Neural crest cell (in vitro differentiated cells): ENCODE measurements around the gene AMER1. TPM values are rescaled to one million over a fixed set of nuclear protein-coding genes. Genes with fewer than 3 reads are reported as not detected.

Experiments used
- DNase-seq: peaks from one replicate; pipeline ENCODE4 v3.0.0; 2021; ENCODE audit warnings: low read depth, mixed read lengths, low spot score
- H3K27ac Mint-ChIP-seq: one replicate; pipeline ENCODE4 v1.8.0; 2021; ENCODE audit warnings: mild to moderate bottlenecking, mixed read lengths; ENCODE audit not compliant: unreplicated experiment
- H3K27me3 Mint-ChIP-seq: 2 replicates; pipeline ENCODE4 v1.8.0; 2021; ENCODE audit warnings: low read depth, mild to moderate bottlenecking, mixed read lengths
- H3K36me3 Mint-ChIP-seq: 2 replicates; pipeline ENCODE4 v1.8.0; 2021; ENCODE audit warnings: low read depth, mild to moderate bottlenecking, mixed read lengths
- H3K4me1 Mint-ChIP-seq: 2 replicates; pipeline ENCODE4 v1.8.0; 2021; ENCODE audit warnings: mixed read lengths
- H3K4me3 Mint-ChIP-seq: one replicate; pipeline ENCODE4 v1.8.0; 2021; ENCODE audit warnings: mild to moderate bottlenecking, mixed read lengths
- H3K9me3 Mint-ChIP-seq: 2 replicates; pipeline ENCODE4 v1.8.0; 2021; ENCODE audit warnings: mixed read lengths
- CTCF ChIP-seq: fragments of 200-600 bp; sonication (generic); conservative IDR thresholded peaks from 2 replicates; pipeline ENCODE4 v1.5.0; 2021; ENCODE audit warnings: antibody characterized with exemption, mild to moderate bottlenecking
- total RNA-seq: library from RNA; stranded (reverse); gene quantifications from 2 replicates; pipeline ENCODE4 v1.2.1, GENCODE V29; 2021

The AMER1 gene
- total RNA-seq, 1 donor from 2014 or later, result 12.8 TPM

GRCh38 chrX:64205735-64206501 lies 410 bp upstream of the AMER1 start:
- H3K4me1 Mint-ChIP-seq, result peaks cover 14% of the 10 kb centered on the region
- H3K27ac Mint-ChIP-seq, result peak overlapping the region; percentile 81
- H3K27me3 Mint-ChIP-seq, result no peaks in the 10 kb centered on the region
- peak; percentile 83 for DNase-seq
- no peaks in the 10 kb centered on the region for H3K9me3 Mint-ChIP-seq
- H3K4me3 Mint-ChIP-seq, result peak overlapping the region; percentile 96
- H3K36me3 Mint-ChIP-seq, result no peaks in the 10 kb centered on the region
- TF ChIP-seq CTCF, result peak; percentile 30

GRCh38 chrX:64204701-64205440 lies 637 bp downstream of the AMER1 start:
- peak; percentile 6 for DNase-seq
- Mint-ChIP-seq H3K4me3 (peak overlapping the region; percentile 96), H3K36me3 (no peaks in the 10 kb centered on the region), H3K27me3 (no peaks in the 10 kb centered on the region), H3K9me3 (no peaks in the 10 kb centered on the region), H3K27ac (no peak overlapping the region), H3K4me1 (peaks cover 14% of the 10 kb centered on the region)
- no peak for TF ChIP-seq CTCF

- no peak for TF ChIP-seq CTCF
- peak; percentile 2 for DNase-seq
- no peaks in the 10 kb centered on the region for H3K27me3 Mint-ChIP-seq
- peak overlapping the region; percentile 93 for H3K4me3 Mint-ChIP-seq
- no peaks in the 10 kb centered on the region for H3K9me3 Mint-ChIP-seq
- H3K27ac Mint-ChIP-seq, result no peak overlapping the region
- peaks cover 14% of the 10 kb centered on the region for H3K4me1 Mint-ChIP-seq
- no peaks in the 10 kb centered on the region for H3K36me3 Mint-ChIP-seq
These were observed 1.3 kb downstream of the AMER1 start for GRCh38 chrX:64204252-64204651.

GRCh38 chrX:64202808-64203325 lies 2.6 kb downstream of the AMER1 start:
- TF ChIP-seq CTCF, result no peak
- Mint-ChIP-seq H3K9me3 (no peaks in the 10 kb centered on the region), H3K36me3 (no peaks in the 10 kb centered on the region), H3K4me1 (peaks cover 14% of the 10 kb centered on the region), H3K27ac (no peak overlapping the region), H3K4me3 (peak overlapping the region; percentile 93), H3K27me3 (no peaks in the 10 kb centered on the region)
- DNase-seq, result no peak

GRCh38 chrX:64198036-64198435 lies 7.5 kb downstream of the AMER1 start:
- no peaks in the 10 kb centered on the region for H3K27me3 Mint-ChIP-seq
- no peak for DNase-seq
- no peak overlapping the region for H3K4me3 Mint-ChIP-seq
- peaks cover 2% of the 10 kb centered on the region for H3K36me3 Mint-ChIP-seq
- no peak for TF ChIP-seq CTCF
- peaks cover 6% of the 10 kb centered on the region for H3K4me1 Mint-ChIP-seq
- H3K27ac Mint-ChIP-seq, result no peak overlapping the region
- peaks cover 3% of the 10 kb centered on the region for H3K9me3 Mint-ChIP-seq
